ENCODE results near the gene FGD5.

FGD5 gene

GRCh38 chr3:14913071-14913925 lies 94.5 kb downstream of the FGD5 start:
- H3K4me3 ChIP-seq (replicated peaks; ENCODE audit: low read depth, low read length) = no peak overlapping the region
- no peak for DNase-seq (ENCODE audit: extremely low read depth, low read depth)
- TF ChIP-seq CTCF (IDR thresholded peaks at IDR 0.05; ENCODE audit: low read depth, low read length, missing control alignments) = no peak

GRCh38 chr3:14913926-14914778 lies 95.4 kb downstream of the FGD5 start:
- no peak overlapping the region for H3K4me3 ChIP-seq (replicated peaks; ENCODE audit: low read depth, low read length)
- DNase-seq (ENCODE audit: extremely low read depth, low read depth) = no peak
- TF ChIP-seq CTCF (IDR thresholded peaks at IDR 0.05; ENCODE audit: low read depth, low read length, missing control alignments) = no peak

- no peak for TF ChIP-seq CTCF (IDR thresholded peaks at IDR 0.05; ENCODE audit: low read depth, low read length, missing control alignments)
- no peak overlapping the region for H3K4me3 ChIP-seq (replicated peaks; ENCODE audit: low read depth, low read length)
- DNase-seq (ENCODE audit: extremely low read depth, low read depth) = no peak
Observed at GRCh38 chr3:14914779-14915117, 96.0 kb downstream of the FGD5 start.

GRCh38 chr3:14915636-14916222 lies 97.0 kb downstream of the FGD5 start:
- no peak for DNase-seq (ENCODE audit: extremely low read depth, low read depth)
- no peak for TF ChIP-seq CTCF (IDR thresholded peaks at IDR 0.05; ENCODE audit: low read depth, low read length, missing control alignments)
- no peak overlapping the region for H3K4me3 ChIP-seq (replicated peaks; ENCODE audit: low read depth, low read length)

GRCh38 chr3:14918356-14918860 lies 99.6 kb downstream of the FGD5 start:
- H3K4me3 ChIP-seq (replicated peaks; ENCODE audit: low read depth, low read length) = no peak overlapping the region
- TF ChIP-seq CTCF (IDR thresholded peaks at IDR 0.05; ENCODE audit: low read depth, low read length, missing control alignments) = no peak
- DNase-seq (ENCODE audit: extremely low read depth, low read depth) = no peak

GRCh38 chr3:14920536-14920935 lies 101.8 kb downstream of the FGD5 start:
- DNase-seq (ENCODE audit: extremely low read depth, low read depth) = no peak
- no peak for TF ChIP-seq CTCF (IDR thresholded peaks at IDR 0.05; ENCODE audit: low read depth, low read length, missing control alignments)
- H3K4me3 ChIP-seq (replicated peaks; ENCODE audit: low read depth, low read length) = no peak overlapping the region
